HEK293T (cell line): Measurements from ENCODE around the gene ZDHHC14.

Experiments
- ARNT ChIP-seq: fragments of 450-650 bp; IDR thresholded peaks from 2 replicates; pipeline ENCODE4 v1.6.1; 2017; ENCODE audit warnings: mild to moderate bottlenecking
- CTBP1 ChIP-seq: fragments of 450-650 bp; IDR thresholded peaks from 2 replicates; pipeline ENCODE4 v1.6.1; 2016; ENCODE audit warnings: borderline replicate concordance
- ELF4 ChIP-seq: fragments of 450-650 bp; IDR thresholded peaks from 2 replicates; pipeline ENCODE4 v1.6.1; 2017; ENCODE audit warnings: antibody characterized with exemption
- FOXA1 ChIP-seq: fragments of 450-650 bp; IDR thresholded peaks from 2 replicates; pipeline ENCODE4 v1.6.1; 2016; ENCODE audit warnings: mild to moderate bottlenecking
- FOXK2 ChIP-seq: fragments of 450-650 bp; IDR thresholded peaks from 2 replicates; pipeline ENCODE4 v1.6.1; 2016; ENCODE audit warnings: mild to moderate bottlenecking
- SP1 ChIP-seq: fragments of 450-650 bp; IDR thresholded peaks from 2 replicates; pipeline ENCODE4 v1.6.1; 2017
- SUZ12 ChIP-seq: fragments of 450-650 bp; IDR thresholded peaks from 2 replicates; pipeline ENCODE4 v1.6.1; 2016; ENCODE audit warnings: mild to moderate bottlenecking
- TF ChIP-seq, protein P1 (sequence below): fragments of 450-650 bp; IDR thresholded peaks from 2 replicates; pipeline ENCODE4 v1.6.1; 2016

DNA sequence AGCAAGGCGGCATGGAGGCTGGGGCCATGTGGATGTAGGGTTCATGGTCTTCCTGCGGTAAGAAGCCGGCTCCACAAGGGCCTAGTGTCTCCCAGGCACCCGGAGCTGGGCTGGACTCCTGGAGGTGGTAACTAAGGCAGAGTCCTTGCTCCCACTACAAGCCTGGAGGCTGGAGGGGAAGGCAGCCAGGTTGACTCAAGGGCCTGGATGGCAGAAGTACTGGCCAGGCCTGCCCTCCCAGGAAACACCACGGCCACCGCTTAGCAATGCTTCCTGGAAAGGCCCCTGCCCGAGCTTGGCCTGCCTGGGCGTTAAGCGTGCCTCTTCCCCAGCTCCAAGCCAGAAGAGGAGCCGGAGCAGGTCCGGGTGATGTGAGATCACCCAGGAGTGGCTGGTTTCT lies 182.0 kb downstream of the ZDHHC14 start:
- TF ChIP-seq SUZ12 (no peak), ELF4 (no peak), CTBP1 (no peak), FOXA1 (no peak), ARNT (no peak), SP1 (no peak), FOXK2 (no peak)
- TF ChIP-seq, protein P1, sequence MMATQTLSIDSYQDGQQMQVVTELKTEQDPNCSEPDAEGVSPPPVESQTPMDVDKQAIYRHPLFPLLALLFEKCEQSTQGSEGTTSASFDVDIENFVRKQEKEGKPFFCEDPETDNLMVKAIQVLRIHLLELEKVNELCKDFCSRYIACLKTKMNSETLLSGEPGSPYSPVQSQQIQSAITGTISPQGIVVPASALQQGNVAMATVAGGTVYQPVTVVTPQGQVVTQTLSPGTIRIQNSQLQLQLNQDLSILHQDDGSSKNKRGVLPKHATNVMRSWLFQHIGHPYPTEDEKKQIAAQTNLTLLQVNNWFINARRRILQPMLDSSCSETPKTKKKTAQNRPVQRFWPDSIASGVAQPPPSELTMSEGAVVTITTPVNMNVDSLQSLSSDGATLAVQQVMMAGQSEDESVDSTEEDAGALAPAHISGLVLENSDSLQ = no peak
